Measurements from ENCODE around the gene MRPL18. TPM values are rescaled to one million over a fixed set of nuclear protein-coding genes. Genes with fewer than 3 reads are reported as not detected.

MRPL18 gene
- total RNA-seq, 1 donor from 2014 or later: 46.0 TPM

DNA sequence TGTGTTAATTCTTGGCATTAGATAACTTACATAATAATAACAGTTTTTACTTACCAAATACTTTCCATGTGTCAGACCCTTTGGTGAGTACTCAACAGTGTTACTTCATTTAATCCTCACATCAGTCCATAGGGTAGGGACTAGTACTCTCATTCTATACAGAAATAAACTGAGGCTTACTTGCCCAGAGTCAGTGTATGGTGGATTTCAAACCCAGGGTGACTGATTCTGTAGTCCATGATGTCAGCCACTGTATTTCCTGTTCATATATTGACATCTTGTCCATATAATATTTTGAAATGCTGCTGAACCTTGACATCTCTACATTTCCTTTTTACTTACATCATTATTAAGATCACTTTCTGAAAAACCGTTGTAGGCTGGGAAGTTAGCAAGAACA is 7.3 kb downstream of the MRPL18 start:
- Histone ChIP-seq H3K36me3 (peaks cover 58% of the 10 kb centered on the region), H3K27me3 (no peaks in the 10 kb centered on the region), H3K9me3 (no peaks in the 10 kb centered on the region), H3K4me3 (no peak overlapping the region), H3K4me1 (peaks cover 6% of the 10 kb centered on the region), H3K27ac (no peak overlapping the region)
- intact Hi-C loops (cut with DNase I): no loop called here
- TF ChIP-seq CTCF (IDR thresholded peaks at IDR 0.05): no peak
- DNase-seq: no peak
- ATAC-seq: no peak

GRCh38 chr6:159800141-159800865 is 10.0 kb downstream of the MRPL18 start, which contains the start of gene PNLDC1:
TSS of gene PNLDC1 (plus strand) at chr6:159800276. CDS start at chr6:159800308, 32 bp downstream.
- no peaks in the 10 kb centered on the region for H3K9me3 ChIP-seq
- intact Hi-C loops (cut with DNase I): no loop called here
- peaks cover 43% of the 10 kb centered on the region for H3K36me3 ChIP-seq
- peaks cover 6% of the 10 kb centered on the region for H3K4me1 ChIP-seq
- DNase-seq (no peak), ATAC-seq (peak; percentile 23)
- no peak within 1 kb of the TSS for H3K4me3 ChIP-seq
- no peaks in the 10 kb centered on the region for H3K27me3 ChIP-seq
- TF ChIP-seq CTCF (IDR thresholded peaks at IDR 0.05): no peak
- H3K27ac ChIP-seq: no peak within 1 kb of the TSS

GRCh38 chr6:159801935-159802334 is 11.7 kb downstream of the MRPL18 start:
- Histone ChIP-seq H3K27ac (no peak overlapping the region), H3K27me3 (no peaks in the 10 kb centered on the region), H3K4me3 (no peak overlapping the region), H3K9me3 (no peaks in the 10 kb centered on the region), H3K36me3 (peaks cover 31% of the 10 kb centered on the region), H3K4me1 (no peaks in the 10 kb centered on the region)
- DNase-seq: no peak
- TF ChIP-seq CTCF (IDR thresholded peaks at IDR 0.05): no peak
- ATAC-seq: peak; percentile 14
- intact Hi-C loops (cut with DNase I): no loop called here

DNA sequence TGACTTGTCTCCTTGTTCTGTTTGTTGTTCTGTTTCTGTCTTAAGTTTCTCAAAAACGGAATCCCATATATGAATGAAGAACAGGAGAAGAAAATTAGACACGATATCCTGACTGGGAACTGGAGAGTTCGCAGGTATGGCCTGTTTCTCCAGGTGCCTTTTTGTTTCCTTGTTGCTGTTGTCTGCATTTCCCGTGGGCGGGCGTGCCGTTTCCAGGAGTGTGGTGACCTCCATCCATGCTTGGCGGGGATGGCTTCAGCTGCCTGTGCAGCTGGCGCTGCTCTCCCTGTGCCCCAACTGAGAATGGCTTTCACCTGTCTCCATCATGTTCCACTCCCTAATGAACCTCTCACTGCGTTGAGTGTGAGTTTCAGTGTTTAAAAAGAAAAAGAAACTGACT is 14.2 kb downstream of the MRPL18 start:
- TF ChIP-seq CTCF (IDR thresholded peaks at IDR 0.05): no peak
- Histone ChIP-seq H3K36me3 (peaks cover 6% of the 10 kb centered on the region), H3K9me3 (no peaks in the 10 kb centered on the region), H3K27ac (no peak overlapping the region), H3K4me1 (no peaks in the 10 kb centered on the region), H3K27me3 (no peaks in the 10 kb centered on the region), H3K4me3 (no peak overlapping the region)
- DNase-seq: no peak
- intact Hi-C loops (cut with DNase I): no loop called here
- no peak for ATAC-seq

DNA sequence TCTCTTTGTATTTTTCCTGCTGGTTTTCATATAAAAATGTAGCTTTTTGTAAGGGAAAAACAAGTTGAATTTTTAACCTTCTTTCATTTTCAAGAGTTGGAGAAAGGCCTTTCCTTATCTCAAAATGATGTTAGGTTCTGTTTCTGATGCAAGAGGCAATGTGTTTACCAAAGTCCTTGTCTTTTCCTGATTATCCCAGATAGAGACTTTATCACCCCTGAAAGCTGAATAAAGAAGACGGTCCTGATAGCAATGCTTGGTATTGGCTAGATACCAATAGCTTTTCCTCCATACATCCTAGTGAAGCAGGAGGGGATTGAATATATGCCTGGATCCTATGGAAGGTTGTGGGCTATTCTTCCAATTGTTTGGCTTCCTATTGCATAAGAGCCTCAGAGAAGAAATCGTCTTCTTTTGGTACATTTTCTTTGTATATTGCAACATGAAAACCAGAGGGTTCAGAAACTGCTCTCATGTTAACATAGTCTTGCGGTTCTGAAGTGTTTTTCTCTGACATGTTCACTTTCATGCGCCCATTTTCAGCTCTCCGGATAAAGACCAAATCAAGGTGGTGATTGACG is 15.3 kb downstream of the MRPL18 start:
- Histone ChIP-seq H3K36me3 (no peaks in the 10 kb centered on the region), H3K4me1 (no peaks in the 10 kb centered on the region), H3K9me3 (no peaks in the 10 kb centered on the region), H3K27me3 (no peaks in the 10 kb centered on the region), H3K27ac (no peak overlapping the region), H3K4me3 (no peak overlapping the region)
- DNase-seq: no peak
- no peak for TF ChIP-seq CTCF (IDR thresholded peaks at IDR 0.05)
- intact Hi-C loops (cut with DNase I): no loop called here
- no peak for ATAC-seq
